ENCODE results near the gene COL1A1.

The COL1A1 gene

GRCh38 chr17:50185631-50186471, 15.6 kb downstream of the COL1A1 start:
- DNase-seq = no peak

- no peak for DNase-seq
Measured at GRCh38 chr17:50184611-50185398, 16.6 kb downstream of the COL1A1 start.

- no peak for DNase-seq
Measured at GRCh38 chr17:50184064-50184463, 17.4 kb downstream of the COL1A1 start.

- no peak for DNase-seq
Measured at GRCh38 chr17:50183421-50183994, 17.9 kb downstream of the COL1A1 start.

GRCh38 chr17:50182783-50183420, 18.5 kb downstream of the COL1A1 start:
- DNase-seq = no peak

- no peak for DNase-seq
Measured at GRCh38 chr17:50181591-50182560, 19.6 kb downstream of the COL1A1 start.

- DNase-seq = no peak
Measured at GRCh38 chr17:50181144-50181543, 20.3 kb downstream of the COL1A1 start.

GRCh38 chr17:50180620-50181019, 20.8 kb downstream of the COL1A1 start:
- no peak for DNase-seq

GRCh38 chr17:50180111-50180510, 21.3 kb downstream of the COL1A1 start:
- no peak for DNase-seq

- peak; percentile 41 to 43 for DNase-seq
Measured at GRCh38 chr17:50177983-50178834, 23.2 kb downstream of the COL1A1 start.

- no peak for DNase-seq
Measured at GRCh38 chr17:50177476-50177875, 24.0 kb downstream of the COL1A1 start.

GRCh38 chr17:50176559-50177357, 24.7 kb downstream of the COL1A1 start:
- no peak for DNase-seq

- no peak for DNase-seq
Measured at GRCh38 chr17:50175035-50175807, 26.2 kb downstream of the COL1A1 start.

GRCh38 chr17:50174444-50174843, 27.0 kb downstream of the COL1A1 start:
- no peak for DNase-seq

- no peak for DNase-seq
Measured at GRCh38 chr17:50173335-50173941, 28.0 kb downstream of the COL1A1 start.

- no peak for DNase-seq
Measured at GRCh38 chr17:50172936-50173334, 28.5 kb downstream of the COL1A1 start.

- DNase-seq = no peak
Measured at GRCh38 chr17:50172130-50172529, 29.3 kb downstream of the COL1A1 start.

- no peak for DNase-seq
Measured at GRCh38 chr17:50171371-50172071, 29.9 kb downstream of the COL1A1 start.
